HG03457 (cell line): Measurements from ENCODE around the gene SHKBP1.
"Not testable (repeated sequence)": the region's sequence is repeated elsewhere in the genome, so short reads cannot be mapped to it uniquely, and the experiment has no call there.

Source experiments
- ATAC-seq: cut with Tn5 transposase; IDR thresholded peaks from one replicate; pipeline ENCODE4 v1.9.1; 2021; ENCODE audit warnings: moderate number of reproducible peaks; ENCODE audit not compliant: unreplicated experiment

Gene SHKBP1

DNA sequence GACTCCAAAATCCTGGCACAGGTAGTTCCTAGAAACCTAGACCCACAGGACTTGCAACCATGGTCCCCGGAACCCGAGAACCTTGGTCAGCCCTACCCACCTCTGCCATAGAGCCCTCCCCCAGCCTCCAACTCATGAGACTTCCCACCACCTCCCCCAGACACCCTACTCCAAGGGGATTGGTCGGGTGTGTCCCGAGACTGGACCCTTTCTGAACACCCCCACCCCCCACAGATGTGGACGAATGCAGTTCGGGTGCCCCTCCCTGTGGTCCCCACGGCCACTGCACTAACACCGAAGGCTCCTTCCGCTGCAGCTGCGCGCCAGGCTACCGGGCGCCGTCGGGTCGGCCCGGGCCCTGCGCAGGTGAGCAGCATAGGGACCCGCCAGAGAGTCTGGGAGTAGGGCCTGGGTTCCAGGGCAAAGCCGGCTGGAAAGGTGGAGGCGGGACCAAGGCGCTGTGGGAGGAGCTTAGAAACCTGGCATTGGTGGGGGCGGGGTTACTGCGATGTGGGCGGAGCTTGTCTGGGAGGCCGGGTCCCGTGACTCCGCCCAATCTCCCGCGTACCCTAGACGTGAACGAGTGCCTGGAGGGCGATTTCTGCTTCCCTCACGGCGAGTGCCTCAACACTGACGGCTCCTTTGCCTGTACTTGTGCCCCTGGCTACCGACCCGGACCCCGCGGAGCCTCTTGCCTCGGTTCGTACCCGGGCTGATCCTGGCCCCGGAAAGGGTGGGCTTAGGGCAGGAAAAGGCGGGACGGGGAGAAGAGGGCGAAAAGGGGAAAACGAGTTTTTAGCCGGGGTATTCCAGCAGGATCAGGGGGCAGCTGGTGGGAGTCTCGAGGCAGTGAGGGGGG, 36.4 kb downstream of the SHKBP1 start:
- no peak for ATAC-seq

DNA sequence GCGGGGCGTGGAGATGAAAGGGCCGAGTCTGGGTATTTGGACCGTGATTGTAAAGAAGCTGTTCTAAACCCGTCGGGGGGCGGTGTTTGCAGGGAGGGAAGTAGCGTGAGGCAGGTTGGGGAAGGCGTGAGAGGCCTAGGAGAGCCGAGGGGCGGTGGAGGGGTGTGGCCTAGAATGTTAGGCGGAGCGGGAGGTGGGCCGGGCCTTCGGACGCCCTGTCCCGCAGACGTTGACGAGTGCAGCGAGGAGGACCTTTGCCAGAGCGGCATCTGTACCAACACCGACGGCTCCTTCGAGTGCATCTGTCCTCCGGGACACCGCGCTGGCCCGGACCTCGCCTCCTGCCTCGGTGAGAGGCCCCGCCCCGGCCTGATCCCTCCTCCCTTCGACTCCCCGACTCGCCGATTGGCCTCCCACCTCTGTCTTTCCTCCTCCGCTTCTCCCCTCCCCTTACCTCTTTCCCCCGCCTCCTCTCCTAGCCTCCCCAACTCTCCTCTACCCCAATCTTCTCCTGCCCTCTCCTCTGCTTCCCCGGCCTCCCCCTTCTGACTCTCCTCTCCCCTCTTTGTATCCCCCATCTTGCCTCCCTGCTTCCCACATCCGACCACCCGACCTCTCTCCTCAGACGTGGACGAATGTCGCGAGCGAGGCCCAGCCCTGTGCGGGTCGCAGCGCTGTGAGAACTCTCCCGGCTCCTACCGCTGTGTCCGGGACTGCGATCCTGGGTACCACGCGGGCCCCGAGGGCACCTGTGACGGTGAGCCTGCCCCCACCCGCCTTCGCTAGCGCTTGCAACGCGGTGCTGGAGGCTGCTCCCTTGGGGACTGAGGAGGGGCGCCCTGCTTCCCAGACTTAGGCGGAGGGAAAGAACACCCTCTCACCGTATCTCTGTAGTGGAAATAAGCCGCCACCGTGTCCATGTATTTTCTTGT, 37.3 kb downstream of the SHKBP1 start:
- no peak for ATAC-seq

DNA sequence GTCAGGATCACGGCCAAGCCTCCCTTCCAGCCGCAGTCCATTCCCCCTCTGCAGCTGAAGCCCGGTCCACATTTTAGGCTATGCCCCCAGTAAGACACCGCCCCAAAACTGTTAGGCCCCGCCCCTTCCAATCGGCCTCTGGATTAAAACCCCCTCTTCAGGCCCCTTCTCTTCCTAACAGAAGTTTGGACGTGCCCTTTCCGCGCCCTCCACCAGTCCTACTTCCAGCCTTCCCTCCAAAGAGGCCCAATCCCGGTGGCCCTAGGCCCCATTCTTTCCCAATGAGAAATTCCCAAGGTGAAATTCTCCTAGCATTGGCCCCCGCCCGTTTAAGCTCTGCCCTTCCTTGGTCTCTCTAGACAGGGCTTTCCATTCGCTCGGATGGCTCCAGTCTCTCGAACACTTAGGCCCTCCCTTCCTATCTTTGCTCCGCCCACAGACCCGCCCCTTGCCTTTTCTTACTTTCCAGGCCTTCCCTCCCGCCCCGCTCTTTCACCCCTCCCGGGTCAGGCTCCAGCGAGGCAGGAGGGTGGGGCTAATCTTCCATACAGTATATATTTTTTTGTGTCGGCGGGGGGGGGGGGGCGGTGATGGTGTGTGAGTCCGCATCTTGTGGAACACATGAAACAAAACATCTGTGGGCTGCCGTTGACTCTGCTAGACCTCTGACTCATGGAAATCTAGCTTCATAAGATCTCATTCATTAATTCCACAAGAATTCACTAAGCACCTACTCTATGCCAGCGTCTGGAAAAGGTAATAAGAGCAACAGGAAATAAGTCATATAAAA, 38.1 kb downstream of the SHKBP1 start:
- ATAC-seq = no peak

DNA sequence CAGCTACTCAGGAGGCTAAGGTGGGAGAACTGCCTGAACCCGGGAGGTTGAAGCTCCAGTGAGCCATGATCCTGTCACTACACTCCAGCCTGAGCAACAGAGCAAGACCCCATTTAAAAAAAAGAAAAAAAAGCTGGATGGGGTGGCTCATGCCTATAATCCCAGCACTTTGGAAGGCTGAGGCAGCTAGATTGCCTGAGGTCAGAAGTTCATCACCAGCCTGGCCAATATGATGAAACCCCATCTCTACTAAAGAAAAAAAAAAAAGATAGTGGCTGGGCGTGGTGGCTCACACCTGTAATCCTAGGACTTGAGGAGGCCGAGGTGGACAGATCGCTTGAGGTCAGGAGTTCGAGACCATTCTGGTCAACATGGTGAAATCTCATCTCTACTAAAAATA, 39.5 kb downstream of the SHKBP1 start:
- no peak for ATAC-seq

DNA sequence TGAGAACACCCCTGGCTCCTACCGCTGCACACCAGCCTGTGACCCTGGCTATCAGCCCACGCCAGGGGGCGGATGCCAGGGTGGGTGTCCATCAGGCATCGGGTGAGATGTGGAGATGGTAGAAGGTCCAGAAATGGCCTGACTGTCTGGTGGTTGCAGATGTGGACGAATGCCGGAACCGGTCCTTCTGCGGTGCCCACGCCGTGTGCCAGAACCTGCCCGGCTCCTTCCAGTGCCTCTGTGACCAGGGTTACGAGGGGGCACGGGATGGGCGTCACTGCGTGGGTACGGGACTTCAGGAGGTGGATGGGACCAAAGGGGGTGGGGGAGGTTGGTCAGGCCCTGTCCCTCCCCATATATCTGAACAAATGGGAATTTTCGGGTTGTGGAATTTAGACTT, 40.3 kb downstream of the SHKBP1 start:
- no peak for ATAC-seq

DNA sequence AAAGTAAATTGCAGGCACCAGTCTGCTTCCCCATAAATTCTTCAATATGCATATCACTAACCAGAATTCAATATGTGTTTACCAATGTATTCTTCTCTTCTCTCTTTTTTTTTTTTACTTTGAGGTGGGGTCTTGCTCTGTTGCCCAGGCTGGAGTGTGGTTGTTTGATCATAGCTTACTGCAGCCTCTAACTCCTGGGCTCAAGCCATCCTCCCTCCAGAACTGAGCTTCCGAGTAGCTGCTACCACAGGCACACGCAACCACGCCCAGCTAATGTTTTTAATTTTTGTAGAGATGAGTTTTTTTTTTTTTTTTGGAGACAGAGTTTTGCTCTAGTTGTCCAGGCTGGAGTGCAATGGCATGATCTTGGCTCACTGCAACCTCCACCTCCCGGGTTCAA, 41.3 kb downstream of the SHKBP1 start:
- ATAC-seq = no peak

DNA sequence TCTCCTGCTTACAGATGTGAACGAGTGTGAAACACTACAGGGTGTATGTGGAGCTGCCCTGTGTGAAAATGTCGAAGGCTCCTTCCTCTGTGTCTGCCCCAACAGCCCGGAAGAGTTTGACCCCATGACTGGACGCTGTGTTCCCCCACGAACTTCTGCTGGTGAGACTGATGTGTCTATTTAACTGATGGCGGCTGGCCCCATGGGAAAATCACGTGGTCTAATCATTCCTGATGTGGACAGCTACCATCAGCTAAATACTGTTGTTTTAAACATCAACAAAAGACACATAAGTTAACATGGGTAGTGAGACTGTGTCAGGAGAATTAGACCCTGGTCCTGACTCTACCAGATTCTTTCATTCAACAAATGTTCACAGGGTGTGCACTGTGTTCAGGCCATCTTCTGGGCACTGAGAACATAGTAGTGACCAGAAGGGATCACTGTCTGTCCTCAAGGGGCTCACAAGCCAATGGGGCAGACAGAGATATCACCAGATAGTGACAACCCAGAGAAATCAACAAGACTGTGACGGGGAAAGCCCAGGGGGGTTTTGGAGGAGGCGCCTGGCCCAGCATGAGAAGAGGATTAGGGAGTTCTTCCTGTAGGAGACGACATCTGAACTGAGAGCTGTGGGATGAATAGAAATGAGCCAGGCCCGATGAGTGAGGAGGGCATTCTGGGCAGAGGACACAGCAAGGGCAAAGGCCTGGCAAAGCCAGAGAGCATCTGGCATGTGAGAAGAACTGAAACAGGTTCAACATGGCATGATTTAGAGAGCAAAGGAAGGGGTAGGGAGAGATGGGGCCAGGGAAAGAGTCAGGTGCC, 42.9 kb downstream of the SHKBP1 start:
- ATAC-seq = no peak

DNA sequence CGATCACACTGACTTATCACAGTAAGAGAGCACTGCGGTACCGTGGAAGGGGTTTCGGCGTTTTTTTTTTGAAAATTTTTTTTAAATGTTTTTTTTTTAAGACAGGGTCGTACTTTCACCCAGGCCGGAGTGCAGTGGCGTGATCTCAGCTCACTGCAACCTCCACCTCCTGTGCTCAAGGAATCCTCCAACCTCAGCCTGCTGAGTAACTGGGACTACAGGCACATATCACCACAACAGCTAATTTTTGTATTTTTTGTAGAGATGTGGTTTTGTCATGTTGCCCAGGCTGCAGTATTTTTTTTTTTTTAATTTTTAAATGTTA, 43.5 kb downstream of the SHKBP1 start:
- ATAC-seq = no peak

DNA sequence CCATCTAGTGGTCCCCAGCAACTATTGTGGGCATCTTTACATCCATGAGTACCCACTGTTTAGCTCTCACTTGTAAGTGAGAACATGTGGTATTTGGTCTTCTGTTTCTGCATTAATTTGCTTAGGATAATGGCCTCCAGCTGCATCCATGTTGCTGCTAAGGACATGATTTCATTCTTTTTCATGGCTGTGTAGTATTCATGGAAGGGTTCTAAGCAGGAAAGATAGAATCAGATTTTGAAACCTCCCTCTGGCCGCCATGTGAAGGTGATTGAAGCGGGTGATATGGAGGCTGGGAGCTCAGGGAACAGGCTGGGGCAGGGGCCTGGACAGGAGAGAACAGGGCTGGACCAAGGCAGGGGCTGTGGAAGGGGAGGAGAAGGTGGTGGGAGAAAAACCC, 44.6 kb downstream of the SHKBP1 start:
- no peak for ATAC-seq

DNA sequence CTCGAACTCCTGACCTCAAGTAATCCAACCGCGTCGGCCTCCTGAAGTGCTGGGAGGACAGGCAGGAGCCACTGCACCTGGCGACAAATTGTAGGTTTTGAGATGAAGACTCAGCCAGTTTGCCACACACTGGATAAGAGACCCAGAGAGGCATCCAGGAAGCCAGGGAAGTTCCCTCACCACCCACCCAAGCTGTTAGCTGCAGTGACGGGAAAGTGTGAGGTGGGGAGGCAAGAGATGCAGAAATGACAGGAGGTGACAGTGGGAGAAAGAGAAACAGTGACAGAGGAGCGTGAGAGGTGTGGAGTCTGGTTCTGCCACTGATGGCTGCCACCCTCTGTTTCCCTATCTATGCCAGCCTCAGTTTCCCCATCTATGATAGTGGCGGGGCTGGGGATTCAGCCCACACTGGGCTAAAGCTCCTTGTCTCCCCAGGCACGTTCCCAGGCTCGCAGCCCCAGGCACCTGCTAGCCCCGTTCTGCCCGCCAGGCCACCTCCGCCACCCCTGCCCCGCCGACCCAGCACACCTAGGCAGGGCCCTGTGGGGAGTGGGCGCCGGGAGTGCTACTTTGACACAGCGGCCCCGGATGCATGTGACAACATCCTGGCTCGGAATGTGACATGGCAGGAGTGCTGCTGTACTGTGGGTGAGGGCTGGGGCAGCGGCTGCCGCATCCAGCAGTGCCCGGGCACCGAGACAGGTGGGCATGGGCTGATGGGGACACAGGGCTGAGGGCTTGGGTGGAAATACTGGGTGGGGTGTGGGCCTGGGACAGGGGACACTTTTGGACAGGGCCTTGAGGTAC, 45.5 kb downstream of the SHKBP1 start:
- no peak for ATAC-seq

DNA sequence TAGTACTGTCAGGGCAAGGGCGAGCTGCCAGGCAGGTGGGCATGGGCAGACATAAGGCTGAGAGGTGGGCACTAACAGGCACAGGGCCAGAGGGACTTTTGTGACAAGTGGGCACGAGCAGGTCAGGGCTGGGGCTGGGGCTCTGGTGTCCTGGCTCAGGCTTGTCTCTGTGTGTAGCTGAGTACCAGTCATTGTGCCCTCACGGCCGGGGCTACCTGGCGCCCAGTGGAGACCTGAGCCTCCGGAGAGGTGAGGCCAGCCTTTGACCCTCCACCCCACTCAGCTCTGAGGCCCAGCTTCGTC, 46.1 kb downstream of the SHKBP1 start:
- no peak for ATAC-seq

DNA sequence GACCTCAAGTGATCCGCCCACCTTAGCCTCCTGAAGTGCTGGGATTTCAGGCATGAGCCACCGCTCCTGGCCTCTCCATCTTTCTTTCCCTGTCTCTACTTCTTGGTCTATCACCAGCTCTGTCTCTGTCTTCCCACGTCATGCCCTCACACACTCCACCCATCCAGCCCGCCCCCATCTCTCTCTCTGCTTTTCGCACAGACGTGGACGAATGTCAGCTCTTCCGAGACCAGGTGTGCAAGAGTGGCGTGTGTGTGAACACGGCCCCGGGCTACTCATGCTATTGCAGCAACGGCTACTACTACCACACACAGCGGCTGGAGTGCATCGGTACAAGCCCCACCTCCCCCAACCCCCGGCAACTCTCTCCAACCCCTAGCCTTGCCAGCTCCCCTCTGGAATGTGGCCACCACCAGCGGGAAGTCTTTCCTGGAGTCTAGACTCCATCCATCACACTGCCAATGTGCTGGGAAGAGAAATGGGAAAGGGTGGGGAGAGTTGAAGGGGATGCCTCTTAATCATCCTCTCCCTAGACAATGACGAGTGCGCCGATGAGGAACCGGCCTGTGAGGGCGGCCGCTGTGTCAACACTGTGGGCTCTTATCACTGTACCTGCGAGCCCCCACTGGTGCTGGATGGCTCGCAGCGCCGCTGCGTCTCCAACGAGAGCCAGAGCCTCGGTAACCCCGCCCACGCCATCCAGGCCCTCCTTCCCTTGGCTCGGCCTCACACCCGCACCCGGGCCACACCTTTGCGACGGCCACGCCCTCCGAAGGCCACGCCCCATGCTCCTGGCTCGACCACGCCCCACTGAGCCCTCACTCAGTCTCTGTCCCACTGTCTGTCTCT, 47.0 kb downstream of the SHKBP1 start:
- no peak for ATAC-seq

DNA sequence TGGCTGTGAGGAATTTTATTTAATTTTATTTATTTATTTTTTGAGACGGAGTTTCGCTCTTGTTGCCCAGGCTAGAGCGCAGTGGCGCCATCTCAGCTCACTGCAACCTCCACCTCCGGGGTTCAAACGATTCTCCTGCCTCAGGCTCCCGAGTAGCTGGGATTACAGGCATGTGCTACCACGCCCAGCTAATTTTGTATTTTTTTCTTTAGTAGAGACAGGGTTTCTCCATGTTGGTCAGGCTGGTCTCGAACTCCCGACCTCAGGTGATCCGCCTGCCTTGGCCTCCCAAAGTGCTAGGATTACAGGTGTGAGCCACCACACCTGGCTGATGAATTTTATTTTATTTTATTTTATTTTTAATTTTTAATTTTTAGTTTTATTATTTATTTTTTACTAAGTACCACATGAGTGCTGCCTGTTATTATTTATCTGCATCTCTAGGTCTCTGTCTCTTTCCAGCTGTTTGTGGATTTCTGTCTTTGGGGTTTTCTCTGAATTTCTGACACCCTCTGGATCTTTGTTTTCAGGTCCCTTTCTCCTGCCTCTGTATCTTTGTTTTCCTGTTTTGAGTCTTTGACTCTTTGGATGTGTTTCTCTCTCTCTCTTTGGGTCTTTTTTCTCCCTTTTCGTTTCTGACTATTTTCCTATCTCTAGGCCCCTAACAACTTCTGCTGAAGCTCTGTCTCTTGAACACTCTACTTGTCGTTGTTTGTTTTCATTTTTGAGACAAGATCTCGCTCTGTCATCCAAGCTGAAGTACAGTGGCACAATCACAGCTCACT, 47.9 kb downstream of the SHKBP1 start:
- not testable (repeated sequence) for ATAC-seq

DNA sequence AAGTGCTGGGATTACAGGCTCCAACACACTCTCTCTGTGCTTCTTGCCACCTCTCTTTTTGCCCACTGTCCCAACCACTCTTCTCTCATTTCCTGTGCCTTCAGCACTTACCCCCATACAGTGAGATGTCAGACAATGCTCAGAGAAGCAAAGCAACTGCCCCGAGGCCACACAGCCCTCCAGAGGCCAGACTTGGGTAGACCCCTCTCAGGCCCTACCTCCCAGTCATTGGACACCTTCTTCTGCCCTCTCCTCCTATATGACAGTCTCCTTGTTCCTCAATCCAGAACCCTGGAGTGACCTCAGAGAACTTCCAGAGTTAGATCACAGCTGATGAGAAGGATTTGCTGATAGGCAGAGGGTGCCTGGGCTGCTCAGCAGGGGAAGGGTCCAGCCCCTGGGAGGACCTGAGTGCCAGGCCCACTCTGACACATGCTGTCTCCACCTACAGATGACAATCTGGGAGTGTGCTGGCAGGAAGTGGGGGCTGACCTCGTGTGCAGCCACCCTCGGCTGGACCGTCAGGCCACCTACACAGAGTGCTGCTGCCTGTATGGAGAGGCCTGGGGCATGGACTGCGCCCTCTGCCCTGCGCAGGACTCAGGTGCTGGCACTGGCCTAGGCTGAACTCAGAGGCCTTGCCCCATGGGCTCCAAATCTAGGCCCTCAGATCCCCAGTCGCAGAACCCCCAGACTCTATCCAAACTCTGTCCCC, 48.9 kb downstream of the SHKBP1 start:
- ATAC-seq = no peak

DNA sequence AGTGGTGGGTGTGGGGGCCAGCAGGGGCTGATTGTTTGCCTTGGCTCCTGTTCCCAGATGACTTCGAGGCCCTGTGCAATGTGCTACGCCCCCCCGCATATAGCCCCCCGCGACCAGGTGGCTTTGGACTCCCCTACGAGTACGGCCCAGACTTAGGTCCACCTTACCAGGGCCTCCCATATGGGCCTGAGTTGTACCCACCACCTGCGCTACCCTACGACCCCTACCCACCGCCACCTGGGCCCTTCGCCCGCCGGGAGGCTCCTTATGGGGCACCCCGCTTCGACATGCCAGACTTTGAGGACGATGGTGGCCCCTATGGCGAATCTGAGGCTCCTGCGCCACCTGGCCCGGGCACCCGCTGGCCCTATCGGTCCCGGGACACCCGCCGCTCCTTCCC, 50.2 kb downstream of the SHKBP1 start:
- no peak for ATAC-seq

DNA sequence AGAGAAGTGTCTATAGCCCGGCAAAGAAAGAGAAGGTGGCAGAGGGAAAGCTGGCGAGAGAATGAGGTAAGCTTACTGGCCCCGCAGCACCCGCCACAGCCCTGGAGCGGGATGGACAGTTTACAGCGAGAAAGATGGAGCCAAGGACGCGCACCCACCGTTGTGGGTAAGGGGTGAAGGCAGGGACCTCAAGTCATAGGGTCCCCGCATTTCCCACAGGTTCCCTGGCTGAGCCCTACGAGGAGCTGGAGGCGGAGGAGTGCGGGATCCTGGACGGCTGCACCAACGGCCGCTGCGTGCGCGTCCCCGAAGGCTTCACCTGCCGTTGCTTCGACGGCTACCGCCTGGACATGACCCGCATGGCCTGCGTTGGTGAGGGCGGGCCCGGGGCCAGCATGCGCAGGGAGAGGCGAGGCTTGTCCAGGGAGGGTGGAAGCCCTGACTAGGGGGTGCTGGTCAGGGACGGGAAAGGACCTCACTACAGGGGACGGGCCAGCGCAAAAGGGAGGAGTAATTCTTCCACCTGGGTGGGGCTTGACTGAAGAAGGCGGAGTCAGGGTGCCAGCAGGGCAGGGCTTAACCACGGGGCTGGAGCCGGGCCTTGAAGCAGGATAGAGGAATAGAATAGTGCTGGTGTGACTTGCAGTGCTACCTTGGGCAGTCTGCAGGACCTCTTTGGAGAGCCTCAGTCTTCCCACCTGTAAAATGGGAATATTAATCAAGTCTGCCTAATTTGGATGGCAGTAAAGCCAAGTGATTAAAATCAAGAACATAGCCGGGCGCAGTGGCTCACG, 51.0 kb downstream of the SHKBP1 start:
- no peak for ATAC-seq

DNA sequence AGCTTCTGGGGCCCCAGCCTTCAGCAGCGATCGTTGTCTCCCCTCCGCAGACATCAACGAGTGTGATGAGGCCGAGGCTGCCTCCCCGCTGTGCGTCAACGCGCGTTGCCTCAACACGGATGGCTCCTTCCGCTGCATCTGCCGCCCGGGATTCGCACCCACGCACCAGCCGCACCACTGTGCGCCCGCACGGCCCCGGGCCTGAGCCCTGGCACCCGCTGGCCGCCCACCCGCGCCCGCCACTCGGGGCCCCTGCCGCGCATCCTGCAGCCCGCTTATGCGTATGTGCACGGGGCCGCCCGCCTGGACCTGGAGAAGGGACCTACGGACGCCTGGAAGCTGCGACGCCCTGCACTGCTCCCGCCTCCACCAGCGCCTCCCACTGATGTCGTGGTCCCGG, 52.7 kb downstream of the SHKBP1 start:
- no peak for ATAC-seq
